HG03457 (cell line): ENCODE measurements around the gene AKAP6.

Source experiments
- ATAC-seq: cut with Tn5 transposase; IDR thresholded peaks from one replicate; pipeline ENCODE4 v1.9.1; 2021; ENCODE audit warnings: moderate number of reproducible peaks; ENCODE audit not compliant: unreplicated experiment

AKAP6 gene

GRCh38 chr14:32404784-32405573 lies 75.9 kb downstream of the AKAP6 start:
- ATAC-seq, result no peak

DNA sequence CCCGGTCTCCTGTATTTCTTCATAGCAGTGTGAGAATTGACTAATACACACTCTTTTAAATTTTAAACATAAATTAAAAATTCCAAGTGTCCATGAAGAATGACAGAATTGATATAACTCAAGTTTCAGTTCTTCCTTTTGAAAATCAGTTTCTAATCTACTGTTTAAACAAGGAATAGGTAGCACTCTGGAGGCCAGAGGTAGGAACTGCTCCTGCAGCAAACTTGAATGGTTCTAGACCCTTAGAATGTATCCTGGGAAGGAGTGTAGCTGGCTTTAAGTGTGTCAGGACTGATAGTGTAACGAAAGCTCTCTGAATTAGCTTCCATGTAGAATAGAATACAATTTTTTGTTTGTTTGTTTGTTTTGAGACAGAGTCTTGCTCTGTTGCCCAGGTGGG lies 76.8 kb downstream of the AKAP6 start:
- no peak for ATAC-seq

GRCh38 chr14:32407130-32407529 lies 78.0 kb downstream of the AKAP6 start:
- ATAC-seq, result no peak

- no peak for ATAC-seq
These were observed 78.9 kb downstream of the AKAP6 start for GRCh38 chr14:32408018-32408417.

GRCh38 chr14:32412103-32412502 lies 83.0 kb downstream of the AKAP6 start:
- ATAC-seq, result no peak

DNA sequence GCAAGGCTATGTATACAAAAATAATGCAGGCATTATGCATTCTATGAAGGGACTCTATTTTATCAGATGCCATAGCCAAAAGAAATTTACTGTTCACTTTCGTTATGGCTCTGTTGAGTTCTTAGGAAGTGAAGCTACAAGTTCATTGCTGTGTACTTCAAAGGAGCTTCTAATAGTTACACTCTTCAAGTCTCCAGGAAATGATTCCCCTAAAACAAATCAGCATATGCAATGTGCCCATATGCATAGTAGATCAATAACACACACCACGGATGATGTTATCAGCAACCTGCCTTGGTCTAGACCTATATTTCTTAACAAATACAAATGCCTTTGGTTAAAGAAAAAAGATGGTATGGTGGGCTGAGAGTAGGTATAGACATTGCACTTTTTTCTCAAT lies 83.4 kb downstream of the AKAP6 start:
- ATAC-seq, result no peak

GRCh38 chr14:32413967-32414640 lies 85.0 kb downstream of the AKAP6 start:
- no peak for ATAC-seq

DNA sequence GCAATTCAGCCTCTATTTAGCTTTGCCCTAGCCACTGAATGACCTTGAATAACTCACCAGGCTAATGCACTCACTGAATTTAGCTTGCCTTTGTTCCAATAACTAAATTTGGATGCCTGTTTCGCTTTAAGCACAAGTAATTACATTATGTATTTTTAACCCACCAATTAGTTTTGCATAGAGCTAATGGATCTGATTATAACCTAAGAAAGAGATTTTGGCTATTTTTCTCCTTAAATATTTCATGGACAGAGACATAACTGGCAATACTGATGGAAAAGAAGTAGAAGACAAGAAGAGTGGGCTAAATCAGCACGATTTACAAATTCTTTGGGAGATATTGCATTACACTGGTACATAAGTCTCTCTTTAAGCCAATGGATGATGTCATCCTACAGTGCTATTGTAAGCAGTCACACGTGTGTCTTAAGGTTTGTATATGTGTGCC lies 85.7 kb downstream of the AKAP6 start:
- no peak for ATAC-seq

GRCh38 chr14:32417956-32418552 lies 89.0 kb downstream of the AKAP6 start:
- ATAC-seq, result no peak

DNA sequence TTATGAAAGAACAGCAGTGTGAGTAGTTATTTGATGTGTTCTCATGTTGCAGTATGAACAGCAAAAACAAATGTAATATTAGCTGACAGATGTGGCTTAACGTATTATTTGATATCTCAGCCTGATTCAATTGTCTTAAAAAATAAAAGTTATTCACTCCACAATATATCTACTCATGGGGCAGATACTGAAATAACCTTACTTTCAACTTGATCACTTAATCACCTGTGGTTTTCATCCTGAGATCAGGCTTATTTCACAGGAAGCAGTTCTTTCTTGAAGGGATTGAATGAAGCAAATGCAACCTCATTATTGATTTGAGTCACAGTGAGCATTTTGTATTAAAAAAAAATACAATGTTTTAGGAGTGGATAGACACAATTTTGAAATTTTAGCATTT lies 90.3 kb downstream of the AKAP6 start:
- no peak for ATAC-seq

- no peak for ATAC-seq
These were observed 92.7 kb downstream of the AKAP6 start for GRCh38 chr14:32421781-32422180.

GRCh38 chr14:32422440-32422839 lies 93.3 kb downstream of the AKAP6 start:
- no peak for ATAC-seq

GRCh38 chr14:32426028-32426427 lies 96.9 kb downstream of the AKAP6 start:
- no peak for ATAC-seq

DNA sequence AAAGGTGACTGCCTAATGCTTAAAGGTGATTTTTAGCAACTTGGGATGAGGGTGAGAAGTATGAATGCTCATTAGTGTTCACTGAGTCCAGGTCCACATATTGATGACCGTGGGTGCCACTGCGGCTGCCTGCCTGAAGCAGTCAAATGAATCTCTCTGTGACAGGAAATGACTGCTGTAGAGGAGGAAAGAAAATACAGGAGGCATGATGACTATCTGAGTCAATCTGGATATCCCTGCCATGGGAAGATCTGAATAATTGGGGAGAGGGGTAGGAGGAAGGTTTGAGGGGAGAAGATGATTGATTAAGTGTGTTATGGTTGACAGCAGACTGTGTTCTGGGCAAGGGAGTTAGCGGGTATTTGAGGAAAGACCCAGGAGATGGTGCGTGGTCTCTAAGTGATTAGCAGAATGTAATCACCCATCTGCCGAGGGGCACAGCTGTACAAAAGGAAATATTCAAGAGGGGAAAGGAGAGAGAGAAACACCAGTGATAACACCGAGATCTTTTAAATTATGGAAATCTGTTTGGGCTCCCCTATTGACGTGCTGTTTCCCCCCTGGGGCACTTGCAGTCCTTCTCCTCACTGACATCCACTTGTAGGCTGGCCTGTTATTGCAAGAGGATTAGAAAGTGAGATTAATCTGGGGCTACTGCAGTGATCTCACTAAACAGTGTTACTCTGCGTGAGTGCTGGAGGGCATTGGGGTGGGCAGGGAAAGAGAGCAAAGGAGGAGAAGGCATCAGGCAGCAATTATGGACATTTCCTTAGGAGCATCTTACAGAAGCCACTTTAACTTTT lies 97.7 kb downstream of the AKAP6 start:
- no peak for ATAC-seq

DNA sequence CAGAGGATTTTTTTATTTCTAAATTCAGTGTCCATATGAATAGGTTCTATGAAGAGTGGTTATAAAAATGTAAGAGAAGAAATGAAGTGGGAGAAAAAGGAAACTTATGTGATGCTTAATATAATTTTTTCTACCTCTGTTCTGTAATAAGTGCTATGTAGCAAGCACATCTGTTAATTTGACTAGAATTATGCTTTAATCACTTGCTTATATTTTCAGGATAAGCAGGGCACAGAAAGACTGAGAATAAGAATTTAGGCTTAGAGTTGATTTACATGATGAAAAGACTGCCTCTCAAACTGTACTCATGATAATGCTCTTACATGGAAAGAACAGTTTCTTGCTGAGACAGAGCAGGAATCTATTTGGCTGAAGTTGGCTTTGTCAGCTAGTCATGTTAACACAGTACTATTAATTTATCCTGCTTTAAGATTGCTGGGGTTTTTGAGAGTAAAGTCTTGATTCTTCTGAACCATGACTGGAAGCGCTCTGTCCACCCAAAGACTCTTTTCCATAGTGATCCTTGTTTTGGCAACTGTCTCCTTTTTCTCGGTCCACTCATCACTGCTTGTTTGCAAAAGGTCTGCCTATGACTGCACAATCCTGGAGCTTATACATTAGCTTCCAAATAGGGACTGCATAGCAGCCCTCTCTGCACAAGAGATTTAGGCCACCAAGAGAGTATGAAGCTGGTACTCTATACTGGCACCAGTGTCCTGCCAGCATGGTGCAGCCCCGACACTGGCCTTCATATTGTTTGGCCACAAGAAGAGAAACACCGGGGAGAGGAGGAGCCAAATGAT lies 98.8 kb downstream of the AKAP6 start:
- ATAC-seq, result no peak

GRCh38 chr14:32428875-32429274 lies 99.8 kb downstream of the AKAP6 start:
- no peak for ATAC-seq

DNA sequence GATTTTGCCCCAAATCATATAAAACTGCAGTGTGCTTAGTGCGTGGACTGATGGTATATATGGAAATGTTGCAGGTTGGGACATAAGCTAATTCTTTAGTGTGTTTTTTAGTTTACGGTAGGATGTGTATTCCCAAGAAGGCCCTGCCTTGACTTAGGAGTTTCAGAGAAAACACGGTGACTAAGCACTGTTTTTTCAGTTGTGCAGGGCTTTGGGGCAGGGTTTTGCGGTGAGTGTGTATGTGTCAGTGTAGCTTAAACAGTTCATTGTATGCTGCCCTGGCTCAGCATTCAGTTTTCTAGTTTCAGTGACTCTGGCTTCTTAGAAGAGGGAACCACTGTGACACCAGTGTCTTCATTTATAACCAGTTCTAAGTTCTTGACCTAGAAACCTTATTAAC lies 101.2 kb downstream of the AKAP6 start:
- ATAC-seq, result no peak

DNA sequence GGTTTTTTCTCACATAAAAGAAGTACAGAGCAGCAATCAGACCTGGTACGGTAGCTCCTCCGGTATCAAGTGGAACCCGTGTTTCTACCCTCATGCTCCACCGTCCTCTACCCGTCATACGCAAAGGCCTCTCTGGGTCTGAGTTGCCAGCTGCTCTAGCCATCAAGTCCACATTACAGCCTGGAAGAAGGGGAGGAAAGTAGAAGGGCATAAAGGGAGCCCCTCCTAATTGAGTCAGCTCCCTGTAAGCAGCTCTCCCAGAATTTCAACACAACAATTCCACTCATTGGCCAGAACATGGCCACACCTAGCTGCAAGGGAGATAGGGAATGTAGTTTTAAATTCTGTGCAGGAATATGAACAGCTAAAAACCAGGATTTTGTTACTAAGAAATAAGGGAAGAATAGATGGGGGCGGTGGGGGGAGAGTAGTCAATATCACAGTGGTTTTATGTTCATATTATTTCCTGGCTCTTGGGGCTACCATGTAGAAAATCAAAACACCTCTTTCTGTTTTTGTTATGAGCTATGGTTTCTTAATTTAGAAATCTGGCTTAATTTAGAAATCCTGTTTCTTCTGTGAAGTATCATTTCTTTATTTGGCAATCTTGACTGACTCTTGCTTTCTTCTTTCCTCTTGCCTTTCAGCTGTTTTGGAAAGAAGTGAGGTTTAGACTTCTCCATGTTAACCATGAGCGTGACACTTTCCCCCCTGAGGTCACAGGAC lies 103.9 kb downstream of the AKAP6 start:
- no peak for ATAC-seq

GRCh38 chr14:32434180-32434579 lies 105.1 kb downstream of the AKAP6 start:
- ATAC-seq, result no peak

GRCh38 chr14:32434880-32435279 lies 105.8 kb downstream of the AKAP6 start:
- no peak for ATAC-seq
